Lower leg skin (tissue), 3 donors: ENCODE data around the gene ARHGAP24.

Source experiments
- POLR2A ChIP-seq, 2 donors: fragments of 450-650 bp; IDR thresholded peaks; one replicate each; pipeline ENCODE4 v1.6.1; 2016 to 2017; ENCODE audit warnings: antibody characterized with exemption in 2 of 2, mild to moderate bottlenecking in 1 of 2, moderate library complexity in 1 of 2
- TF ChIP-seq, protein P1 (sequence below), 3 donors: fragments of 450-650 bp; IDR thresholded peaks; one replicate each; pipeline ENCODE4 v1.5.1; 2016; ENCODE audit warnings: antibody characterized with exemption in 3 of 3, mild to moderate bottlenecking in 3 of 3, moderate library complexity in 2 of 3

DNA sequence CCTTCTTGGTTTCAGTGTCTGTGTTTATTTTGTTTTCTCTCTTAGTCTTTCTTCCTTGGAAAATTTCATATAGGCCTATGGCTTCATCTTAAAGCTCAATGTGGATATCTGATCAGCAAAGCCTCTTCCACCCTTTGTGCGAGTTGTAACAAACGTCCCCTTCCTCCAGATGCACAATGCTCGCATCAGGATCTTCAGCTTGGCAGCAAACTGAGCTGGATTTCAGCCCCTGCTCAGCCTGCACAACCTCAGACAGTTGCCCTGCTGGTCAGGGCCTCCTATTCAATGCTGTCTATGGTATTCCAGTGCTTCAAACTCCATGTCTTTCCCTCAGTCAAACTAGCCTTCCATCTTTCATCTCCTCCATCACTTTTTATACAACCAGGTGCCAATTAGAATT is 309.4 kb downstream of the ARHGAP24 start:
- TF ChIP-seq, protein P1, sequence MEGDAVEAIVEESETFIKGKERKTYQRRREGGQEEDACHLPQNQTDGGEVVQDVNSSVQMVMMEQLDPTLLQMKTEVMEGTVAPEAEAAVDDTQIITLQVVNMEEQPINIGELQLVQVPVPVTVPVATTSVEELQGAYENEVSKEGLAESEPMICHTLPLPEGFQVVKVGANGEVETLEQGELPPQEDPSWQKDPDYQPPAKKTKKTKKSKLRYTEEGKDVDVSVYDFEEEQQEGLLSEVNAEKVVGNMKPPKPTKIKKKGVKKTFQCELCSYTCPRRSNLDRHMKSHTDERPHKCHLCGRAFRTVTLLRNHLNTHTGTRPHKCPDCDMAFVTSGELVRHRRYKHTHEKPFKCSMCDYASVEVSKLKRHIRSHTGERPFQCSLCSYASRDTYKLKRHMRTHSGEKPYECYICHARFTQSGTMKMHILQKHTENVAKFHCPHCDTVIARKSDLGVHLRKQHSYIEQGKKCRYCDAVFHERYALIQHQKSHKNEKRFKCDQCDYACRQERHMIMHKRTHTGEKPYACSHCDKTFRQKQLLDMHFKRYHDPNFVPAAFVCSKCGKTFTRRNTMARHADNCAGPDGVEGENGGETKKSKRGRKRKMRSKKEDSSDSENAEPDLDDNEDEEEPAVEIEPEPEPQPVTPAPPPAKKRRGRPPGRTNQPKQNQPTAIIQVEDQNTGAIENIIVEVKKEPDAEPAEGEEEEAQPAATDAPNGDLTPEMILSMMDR (IDR thresholded peaks at IDR 0.05): no peak
- TF ChIP-seq POLR2A (IDR thresholded peaks at IDR 0.05): no peak
